Activated T-helper 9 cell treated with anti-CD3 and anti-CD28 coated beads, Interleukin-2, amount 50 U/mL, for 16 hours (primary cell): ENCODE results near the gene CPNE6.

ENCODE experiments used
- DNase-seq: peaks from one replicate; pipeline ENCODE4 v3.0.0-alpha.2; 2020; ENCODE audit warnings: low read depth

The CPNE6 gene

GRCh38 chr14:24054646-24055045 is 16.7 kb upstream of the CPNE6 start:
- DNase-seq: no peak

- DNase-seq: no peak
Measured at GRCh38 chr14:24055971-24056799, 15.2 kb upstream of the CPNE6 start.

GRCh38 chr14:24056800-24057184 is 14.6 kb upstream of the CPNE6 start:
- DNase-seq: no peak

- DNase-seq: no peak
Measured at GRCh38 chr14:24057271-24057670, 14.1 kb upstream of the CPNE6 start.

- no peak for DNase-seq
Measured at GRCh38 chr14:24057867-24058259, 13.5 kb upstream of the CPNE6 start.

GRCh38 chr14:24058260-24058950 is 13.0 kb upstream of the CPNE6 start:
- DNase-seq: no peak

- no peak for DNase-seq
Measured at GRCh38 chr14:24058951-24059475, 12.3 kb upstream of the CPNE6 start.

- no peak for DNase-seq
Measured at GRCh38 chr14:24059841-24060388, 11.4 kb upstream of the CPNE6 start.

- no peak for DNase-seq
Measured at GRCh38 chr14:24060443-24060842, 10.9 kb upstream of the CPNE6 start.

GRCh38 chr14:24060984-24061913 is 10.1 kb upstream of the CPNE6 start:
- no peak for DNase-seq

GRCh38 chr14:24062216-24062980 is 9.0 kb upstream of the CPNE6 start:
- DNase-seq: no peak

- no peak for DNase-seq
Measured at GRCh38 chr14:24063263-24063836, 8.0 kb upstream of the CPNE6 start.

GRCh38 chr14:24064091-24064795 is 7.1 kb upstream of the CPNE6 start:
- DNase-seq: no peak

- no peak for DNase-seq
Measured at GRCh38 chr14:24064856-24065255, 6.5 kb upstream of the CPNE6 start.

- DNase-seq: no peak
Measured at GRCh38 chr14:24065408-24065807, 6.0 kb upstream of the CPNE6 start.

- no peak for DNase-seq
Measured at GRCh38 chr14:24066496-24067132, 4.7 kb upstream of the CPNE6 start.

- DNase-seq: no peak
Measured at GRCh38 chr14:24067133-24068082, 4.0 kb upstream of the CPNE6 start.

GRCh38 chr14:24068711-24069410 is 2.5 kb upstream of the CPNE6 start:
- DNase-seq: no peak
